ENCODE results near the gene RALGAPA1.
"Not testable (repeated sequence)": the region's sequence is repeated elsewhere in the genome, so short reads cannot be mapped to it uniquely, and the experiment has no call there.

RALGAPA1 gene

GRCh38 chr14:35821564-35822411 is 12.7 kb upstream of the RALGAPA1 start:
- peak; percentile 30 for DNase-seq

DNA sequence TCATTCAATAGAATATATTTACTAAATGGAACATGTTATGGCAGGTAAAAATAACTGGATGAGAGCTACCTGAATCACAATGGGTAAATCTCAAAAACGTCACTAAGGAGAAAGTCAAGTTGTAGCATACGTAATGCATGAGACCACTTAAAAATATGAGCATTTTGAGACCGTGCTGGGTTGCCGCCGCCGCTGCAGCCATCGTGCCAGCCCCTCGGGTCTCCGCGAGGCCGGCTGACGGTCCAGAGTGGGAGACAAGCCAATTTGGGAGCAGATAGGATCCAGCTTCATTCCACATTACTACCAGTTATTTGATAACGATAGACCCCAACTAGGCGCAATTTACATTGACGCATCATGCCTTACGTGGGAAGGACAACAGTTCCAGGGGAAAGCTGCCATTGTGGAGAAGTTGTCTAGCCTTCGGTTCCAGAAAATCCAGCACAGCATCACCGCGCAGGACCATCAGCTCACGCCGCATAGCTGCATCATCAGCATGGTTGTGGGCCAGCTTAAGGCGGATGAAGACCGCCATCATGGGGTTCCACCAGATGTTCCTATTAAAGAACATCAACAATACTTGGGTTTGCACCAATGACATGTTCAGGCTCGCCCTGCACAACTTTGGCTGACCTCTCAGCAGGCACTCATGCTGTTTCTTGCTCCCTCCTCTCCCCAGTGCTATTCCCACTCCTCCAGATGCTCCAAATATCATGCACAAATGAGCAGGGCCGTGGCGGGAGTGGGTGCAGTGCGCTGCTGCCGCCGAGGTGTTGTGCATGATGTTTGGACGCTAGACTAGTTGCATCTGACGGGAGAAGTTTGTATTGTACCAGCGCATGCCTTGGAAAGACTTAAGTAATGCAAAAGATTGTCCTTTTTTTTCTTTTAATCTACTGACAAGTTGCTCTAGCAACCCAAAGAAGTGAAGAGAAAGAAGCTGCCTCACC is 10.8 kb upstream of the RALGAPA1 start:
- DNase-seq: no peak

DNA sequence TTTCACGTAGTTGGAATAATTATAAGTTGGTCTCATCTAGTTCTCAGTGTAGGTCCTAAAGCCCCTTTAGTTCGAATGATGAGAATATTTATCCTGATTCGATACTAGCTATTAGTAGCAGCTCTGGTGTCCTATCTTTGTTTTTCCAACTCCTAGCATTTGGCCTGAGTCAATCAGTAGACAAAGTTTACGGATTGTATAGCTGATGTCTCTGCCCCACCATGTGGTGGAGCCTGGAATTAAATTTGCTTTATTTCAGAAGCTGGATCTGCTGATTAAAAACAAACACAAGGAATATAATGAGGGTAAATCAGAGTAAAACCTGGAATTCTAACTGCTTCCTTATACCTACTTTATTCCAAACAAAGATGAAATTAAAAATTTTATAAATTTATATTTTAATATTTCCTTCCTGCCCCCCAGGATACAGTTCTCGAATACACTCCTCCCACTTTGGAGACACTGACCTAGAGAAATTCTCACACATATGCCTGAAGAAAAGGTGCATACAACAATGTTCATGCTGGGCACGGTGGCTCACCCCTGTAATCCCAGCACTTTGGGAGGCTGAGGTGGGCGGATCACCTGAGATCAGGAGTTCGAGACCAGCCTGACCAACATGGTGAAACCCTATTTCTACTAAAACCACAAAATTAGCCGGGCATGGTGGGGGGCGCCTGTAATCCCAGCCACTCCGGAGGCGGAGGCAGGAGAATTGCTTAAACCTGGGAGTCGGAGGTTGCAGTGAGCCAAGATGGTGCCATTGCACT is 9.4 kb upstream of the RALGAPA1 start:
- peak; percentile 51 for DNase-seq

DNA sequence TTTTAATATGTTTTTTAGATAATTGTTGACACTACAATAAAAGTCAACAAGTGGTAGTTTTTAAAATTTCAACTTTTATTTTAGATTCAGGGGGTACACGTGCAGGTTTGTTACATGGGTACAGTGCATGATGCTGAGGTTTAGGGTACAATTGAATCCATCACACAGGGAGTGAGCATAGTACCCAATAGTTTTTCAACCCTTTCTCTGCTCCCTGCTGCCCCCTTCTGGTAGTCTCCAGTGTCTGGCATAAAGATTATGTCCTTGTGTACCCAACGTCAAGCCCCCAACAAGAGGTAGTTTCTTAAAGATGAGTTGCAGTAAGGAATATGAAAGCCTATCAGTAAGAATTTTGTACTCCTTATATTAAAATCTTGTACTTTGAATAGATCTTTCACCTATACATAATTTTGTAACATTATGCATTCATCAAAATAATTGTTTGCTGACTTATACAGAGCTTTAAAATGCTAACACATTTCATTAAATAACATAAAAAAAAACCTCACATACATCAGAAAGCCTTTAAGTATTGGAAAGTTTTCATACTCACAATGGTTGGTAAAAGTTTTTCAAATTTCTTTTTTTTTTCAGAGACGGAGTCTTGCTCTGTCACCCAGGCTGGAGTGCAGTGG is 5.4 kb upstream of the RALGAPA1 start:
- DNase-seq: peak; percentile 65

DNA sequence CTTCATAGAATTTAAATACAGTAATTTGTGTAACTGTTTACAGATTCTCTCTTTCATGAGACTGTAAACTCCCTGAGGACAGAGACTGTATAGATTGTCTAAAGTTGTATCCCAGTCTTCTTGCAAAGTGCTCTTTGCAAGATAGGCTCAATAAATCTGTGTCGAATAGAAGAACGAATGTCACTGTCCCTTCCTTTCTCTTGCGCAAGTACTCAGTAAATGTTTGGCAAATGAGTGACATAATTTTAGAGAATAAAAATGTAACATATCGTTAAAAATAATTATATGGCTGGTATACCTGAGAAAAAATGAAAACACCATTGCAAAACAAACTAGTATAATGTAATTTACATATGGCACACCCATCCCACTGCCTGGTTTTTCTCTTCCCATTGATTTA is 1.9 kb upstream of the RALGAPA1 start:
- DNase-seq: no peak

DNA sequence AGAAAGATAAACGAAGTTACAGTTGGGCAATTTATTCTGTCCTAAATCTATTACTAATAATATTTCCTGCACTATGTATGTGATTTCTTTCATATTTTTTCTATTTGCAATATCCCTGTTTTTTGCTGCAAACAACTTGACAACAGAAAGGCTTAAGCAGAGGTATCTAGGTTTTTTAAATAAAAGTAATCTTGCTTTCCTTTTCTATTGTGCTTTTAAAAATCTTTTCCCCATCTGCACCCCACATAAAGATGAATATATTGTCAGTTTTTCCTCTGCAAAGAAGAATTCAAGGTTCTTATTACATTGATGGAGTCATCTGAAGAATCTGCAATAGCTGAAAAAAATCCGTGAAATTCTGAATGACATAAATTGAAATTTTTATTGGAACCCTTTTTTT is 502 bp upstream of the RALGAPA1 start:
- DNase-seq: no peak

DNA sequence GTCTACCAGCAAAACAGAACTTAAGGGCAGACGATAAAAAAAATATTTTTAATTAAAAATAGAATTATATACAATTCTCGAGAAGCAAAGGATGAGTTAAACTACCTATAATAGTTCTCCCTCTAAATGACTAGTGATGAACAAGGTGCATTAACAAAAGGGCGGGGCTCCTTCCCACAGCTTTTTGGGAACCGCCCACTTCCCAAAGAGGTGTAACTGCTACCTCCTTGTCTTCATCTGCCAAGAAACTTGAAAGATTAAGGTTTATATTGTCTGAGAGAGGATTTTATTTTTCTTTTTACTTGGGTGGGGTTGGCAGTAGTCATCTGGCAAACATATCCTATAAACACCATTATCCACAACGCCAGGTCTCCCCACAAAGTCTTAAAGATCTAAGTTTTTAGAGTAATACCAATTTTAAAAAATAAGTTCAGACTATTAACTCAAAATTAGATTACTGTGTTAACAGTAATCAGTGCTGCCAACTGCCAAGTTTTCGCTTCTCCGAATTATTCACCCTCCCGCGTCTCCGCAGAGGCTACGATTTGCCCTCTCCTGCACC is 938 bp downstream of the RALGAPA1 start:
- peak; percentile 54 for DNase-seq

DNA sequence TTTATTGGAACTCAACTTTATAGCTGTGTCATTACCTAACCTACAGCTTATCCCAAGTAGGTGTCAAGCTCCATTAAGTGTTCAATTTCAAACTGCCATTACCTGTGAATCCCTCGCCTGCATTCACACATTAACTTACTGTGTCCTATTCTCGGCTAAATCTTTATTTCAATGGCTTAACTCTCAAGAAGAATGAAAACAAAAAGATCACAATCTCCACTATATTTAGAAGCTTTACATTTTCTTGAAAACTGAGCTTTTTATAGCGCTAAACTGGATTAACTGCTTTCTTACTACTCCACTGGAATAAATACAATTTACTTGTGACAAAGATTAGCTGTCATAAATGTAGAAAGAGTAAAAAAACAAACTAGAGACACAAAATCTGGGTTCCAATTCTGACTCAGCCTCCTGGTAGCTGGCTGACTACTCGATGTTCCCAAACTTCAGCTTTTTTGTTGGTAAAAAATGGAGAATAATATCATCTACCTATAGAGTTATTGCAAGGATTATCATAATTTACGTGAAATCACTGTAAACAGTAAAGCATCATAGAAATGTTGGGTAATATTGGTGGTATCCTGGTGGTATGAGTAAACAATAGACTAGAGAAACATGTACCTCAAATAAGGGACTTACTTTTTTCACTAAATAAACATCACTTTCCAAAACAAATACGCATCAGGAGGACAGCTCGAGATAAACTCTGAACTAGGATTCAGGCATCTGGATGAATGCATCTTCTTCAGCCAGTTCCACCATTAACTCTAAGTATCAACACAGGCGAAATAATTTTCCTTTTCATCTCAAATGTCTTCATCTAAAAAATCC is 1.7 kb downstream of the RALGAPA1 start:
- no peak for DNase-seq

- no peak for DNase-seq
Observed at GRCh38 chr14:35806006-35806907, 2.8 kb downstream of the RALGAPA1 start.

- no peak for DNase-seq
Observed at GRCh38 chr14:35797796-35798195, 11.3 kb downstream of the RALGAPA1 start.

DNA sequence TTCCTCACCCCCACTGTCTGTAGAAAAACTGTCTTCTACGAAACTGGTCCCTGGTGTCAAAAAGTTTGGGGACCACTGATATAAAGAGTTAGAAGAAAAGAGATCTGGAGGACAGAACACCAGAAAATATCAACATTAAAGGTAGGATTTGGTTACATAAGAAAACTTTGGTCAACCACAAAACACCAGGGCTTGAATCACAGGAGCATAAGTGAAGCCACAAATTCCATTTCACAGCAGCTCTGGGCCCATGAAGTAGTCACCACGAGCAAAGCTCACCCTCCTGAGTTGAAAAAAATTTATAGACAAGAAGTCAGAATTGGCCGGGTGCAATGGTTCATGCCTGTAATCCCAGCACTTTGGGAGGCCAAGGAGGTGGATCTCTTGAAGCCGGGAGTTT is 19.4 kb downstream of the RALGAPA1 start:
- DNase-seq: no peak

DNA sequence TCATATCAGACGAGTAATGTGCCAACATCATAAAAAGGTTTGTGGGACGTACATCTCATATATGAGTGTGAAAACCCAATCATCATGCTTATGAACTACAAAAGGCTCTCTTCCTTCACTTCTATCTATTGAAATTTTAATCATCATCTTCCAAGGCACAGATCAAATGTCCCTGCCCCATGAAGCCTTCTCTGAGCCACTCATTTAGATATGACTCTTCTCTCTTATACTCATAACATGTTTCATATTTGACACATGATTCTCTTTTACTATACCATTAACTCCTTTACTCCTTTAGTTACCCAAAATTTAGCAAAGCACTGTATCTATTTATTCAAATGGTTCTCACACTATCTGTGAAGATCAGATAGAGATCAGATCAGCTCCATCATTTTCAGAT is 22.2 kb downstream of the RALGAPA1 start:
- no peak for DNase-seq

DNA sequence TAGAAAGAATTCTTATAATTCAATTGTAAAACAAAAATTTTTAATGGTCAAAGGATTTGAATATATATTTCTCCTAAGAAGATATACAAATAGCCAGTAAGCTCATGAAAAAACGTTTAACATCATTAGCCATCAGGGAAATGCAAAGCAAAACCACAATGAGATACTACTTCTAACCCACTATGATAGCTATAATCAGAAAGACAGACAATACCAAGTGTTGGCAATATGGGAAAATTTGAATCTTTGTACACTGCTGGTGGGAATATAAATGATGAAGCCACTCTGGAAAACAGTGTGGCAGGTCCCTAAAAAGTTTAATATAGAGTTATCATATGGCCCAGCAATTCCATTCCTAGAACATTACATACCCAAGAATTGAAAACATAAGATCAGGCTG is 25.4 kb downstream of the RALGAPA1 start:
- DNase-seq: no peak

DNA sequence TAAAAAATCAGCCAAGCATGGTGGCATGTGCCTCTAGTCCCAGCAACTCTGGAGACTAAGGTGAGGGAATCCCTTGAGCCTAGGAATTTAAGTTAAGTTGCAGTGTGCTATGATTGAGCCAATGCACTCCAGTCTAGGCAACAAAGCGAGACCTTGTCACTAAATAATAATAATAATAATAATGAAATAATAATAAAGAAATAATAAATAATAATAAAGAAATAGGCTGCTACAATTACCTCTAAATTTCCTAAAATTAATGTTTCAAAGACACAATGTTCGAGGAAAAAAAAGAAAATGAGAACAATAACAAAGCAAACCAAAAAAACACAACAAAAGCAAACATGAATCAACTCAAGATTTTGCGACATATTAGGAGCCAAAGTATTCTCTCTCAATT is 29.7 kb downstream of the RALGAPA1 start:
- DNase-seq: no peak

- DNase-seq: not testable (repeated sequence)
Observed at GRCh38 chr14:35777550-35777949, 31.5 kb downstream of the RALGAPA1 start.

- no peak for DNase-seq
Observed at GRCh38 chr14:35776823-35777222, 32.3 kb downstream of the RALGAPA1 start.

DNA sequence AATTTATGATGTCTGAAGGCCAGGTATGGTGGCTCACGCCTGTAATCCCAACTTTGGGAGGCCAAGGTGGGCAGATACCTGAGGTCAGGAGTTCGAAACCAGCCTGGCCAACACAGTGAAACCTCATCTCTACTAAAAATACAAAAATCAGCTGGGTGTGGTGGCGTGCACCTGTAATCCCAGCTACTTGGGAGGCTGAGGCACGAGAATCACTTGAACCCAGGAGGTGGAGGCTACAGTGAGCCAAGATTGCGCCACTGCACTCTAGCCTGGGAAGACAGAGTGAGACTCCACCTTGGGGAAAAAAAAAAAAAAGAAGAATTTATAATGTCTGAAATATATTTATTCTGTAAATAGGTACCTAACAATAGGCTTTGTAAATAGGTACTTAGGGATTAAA is 33.0 kb downstream of the RALGAPA1 start:
- DNase-seq: not testable (repeated sequence)

DNA sequence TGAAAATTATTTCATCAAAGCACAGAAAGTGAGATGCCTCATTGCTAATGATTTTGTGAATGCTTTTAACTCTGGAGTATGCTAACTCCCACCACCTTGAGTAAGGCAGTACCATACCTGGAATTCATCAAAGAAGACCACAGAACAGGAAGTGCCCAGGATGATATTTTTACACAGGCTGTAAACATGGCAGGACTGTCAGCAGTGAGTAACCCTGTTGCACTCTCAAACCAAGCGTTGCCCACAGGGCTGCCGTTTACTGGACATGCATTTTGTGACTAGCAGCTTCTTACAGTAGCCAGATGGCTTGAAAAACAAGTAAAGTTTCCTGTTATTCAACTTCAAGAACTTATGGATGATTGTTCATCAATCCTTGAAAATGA is 42.4 kb downstream of the RALGAPA1 start:
- no peak for DNase-seq

- no peak for DNase-seq
Observed at GRCh38 chr14:35766036-35766699, 42.9 kb downstream of the RALGAPA1 start.

DNA sequence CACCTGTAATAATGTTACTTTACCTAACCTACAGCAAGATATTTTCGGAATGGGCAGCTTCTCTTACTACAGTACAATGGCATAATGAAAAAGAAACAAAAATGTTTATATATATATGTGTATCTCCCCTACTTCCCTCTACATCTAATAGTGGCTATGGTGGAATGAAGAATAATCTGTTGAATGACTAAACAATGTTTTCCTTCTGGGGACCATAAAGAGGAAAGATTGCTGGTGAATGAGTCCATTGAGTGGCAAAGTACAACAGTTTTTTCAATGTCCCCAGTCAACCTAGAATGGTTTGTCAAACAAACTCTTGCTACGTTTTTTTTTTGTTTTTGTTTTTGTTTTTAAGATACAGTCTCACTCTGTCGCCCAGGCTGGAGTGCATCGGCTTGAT is 47.2 kb downstream of the RALGAPA1 start:
- no peak for DNase-seq
